DMS114 treated with DMSO at 0.1 percent for 48 hours (cell line): ENCODE measurements around the gene NXNL1.

ENCODE experiments used
- DNase-seq: peaks from one replicate; lab custom pipeline; 2025; ENCODE audit not compliant: unreplicated experiment; lab: John Stamatoyannopoulos, UW

Gene NXNL1

DNA sequence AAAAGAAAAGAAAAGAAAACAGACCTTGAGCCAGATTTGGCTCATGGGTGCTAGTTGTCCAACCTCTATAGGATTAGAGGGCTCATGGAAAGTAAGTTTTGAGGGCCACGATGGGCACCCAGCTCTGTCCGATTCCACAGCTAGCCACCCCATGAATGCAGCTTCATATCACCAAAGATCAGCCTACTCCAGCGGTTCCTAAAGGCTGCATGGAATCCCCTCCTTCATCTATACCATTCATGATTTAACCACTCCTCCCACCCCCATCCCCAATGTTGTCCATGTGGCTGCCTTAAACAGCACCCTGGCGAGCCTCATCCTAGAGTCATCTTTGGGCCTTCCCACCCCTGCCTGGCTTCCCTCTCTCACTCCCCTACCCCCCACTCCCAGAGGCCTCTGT lies 38.8 kb downstream of the NXNL1 start:
- no peak for DNase-seq

DNA sequence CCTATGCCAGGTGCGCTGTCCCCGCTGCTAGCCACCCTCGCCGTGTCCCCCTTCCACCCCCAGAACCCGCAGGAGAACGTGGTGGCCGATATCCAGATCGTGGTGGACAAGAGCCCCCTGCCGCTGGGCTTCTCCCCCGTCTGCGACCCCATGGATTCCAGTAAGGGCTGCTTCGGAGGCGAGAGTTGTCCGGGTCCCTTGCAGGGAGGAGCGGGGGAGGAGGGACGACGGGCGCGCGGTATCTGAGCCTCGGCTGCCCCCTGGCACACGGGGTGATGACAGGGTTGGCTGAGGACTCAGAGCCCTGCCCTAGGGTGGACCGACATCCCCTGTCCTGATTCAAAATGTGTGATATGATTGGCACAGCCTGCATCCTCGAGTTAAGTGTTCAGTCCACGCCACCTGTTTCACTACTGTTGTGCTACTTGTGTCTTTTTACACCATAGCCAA lies 40.2 kb downstream of the NXNL1 start:
- peak; percentile 32 for DNase-seq

- peak; percentile 99 for DNase-seq
Observed at GRCh38 chr19:17419621-17420474, 40.9 kb downstream of the NXNL1 start, which contains the start of gene MVB12A. Gene MVB12A (plus strand): TSS chr19:17420047. CDS start chr19:17420136, 89 bp downstream.

GRCh38 chr19:17419154-17419620 lies 41.5 kb downstream of the NXNL1 start:
- DNase-seq = no peak

- no peak for DNase-seq
Observed at GRCh38 chr19:17418710-17419109, 42.0 kb downstream of the NXNL1 start.

DNA sequence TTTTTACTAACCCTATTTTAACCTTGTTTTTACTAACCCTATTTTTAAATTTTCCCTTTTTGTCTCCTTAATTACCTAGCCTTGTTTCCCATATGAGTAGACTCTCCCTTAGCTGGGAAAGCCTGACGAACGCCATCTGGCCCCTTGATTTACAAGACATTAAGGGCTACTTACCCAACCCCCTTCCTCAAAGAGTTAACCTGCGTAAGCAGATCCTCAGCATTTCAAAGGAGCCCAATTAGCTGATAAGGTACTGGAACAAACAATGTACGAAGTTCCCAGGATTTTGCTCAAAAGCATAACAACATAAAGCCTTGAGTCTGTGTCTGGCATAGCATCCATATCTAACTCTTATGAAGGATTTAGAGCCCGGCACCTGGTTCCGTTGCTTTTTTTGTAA lies 45.6 kb downstream of the NXNL1 start:
- no peak for DNase-seq

- DNase-seq = no peak
Observed at GRCh38 chr19:17414097-17414496, 46.6 kb downstream of the NXNL1 start.

DNA sequence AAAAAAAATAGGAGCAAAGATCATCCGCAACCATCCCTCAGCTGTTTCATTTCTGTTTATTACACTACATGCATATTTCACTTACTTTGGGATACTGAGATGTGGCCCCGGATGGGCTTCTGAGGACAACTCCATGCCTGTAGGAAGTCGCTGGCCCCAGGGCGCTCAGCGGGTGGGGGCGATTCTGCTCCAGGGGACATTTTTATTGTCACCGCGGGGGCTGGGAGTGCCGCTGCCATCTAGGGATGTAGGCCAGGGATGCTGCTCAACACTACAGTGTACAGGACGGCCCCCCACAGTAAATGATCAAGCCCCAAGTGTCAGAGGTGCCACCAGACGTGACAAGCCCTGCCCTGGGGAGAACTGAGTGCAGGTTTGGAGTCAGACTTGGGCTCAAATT lies 48.9 kb downstream of the NXNL1 start:
- DNase-seq = no peak

DNA sequence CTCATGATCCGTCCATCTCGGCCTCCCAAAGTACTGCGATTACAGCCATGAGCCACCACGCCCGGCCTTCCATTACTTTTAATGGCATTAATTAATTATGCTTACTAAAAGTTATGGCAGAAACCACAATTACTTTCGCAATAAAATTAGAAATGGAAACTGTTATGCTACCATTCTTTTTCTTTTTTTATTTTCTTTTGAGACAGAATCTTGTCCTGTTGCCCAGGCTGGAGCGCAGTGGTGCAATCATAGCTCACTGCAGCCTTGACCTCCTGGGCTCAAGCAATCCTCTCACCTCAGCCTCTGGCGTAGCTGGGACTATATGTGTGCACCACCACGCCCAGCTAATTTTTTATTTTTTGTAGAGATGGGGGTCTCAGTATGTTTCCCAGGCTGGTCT lies 50.7 kb downstream of the NXNL1 start:
- DNase-seq = no peak

DNA sequence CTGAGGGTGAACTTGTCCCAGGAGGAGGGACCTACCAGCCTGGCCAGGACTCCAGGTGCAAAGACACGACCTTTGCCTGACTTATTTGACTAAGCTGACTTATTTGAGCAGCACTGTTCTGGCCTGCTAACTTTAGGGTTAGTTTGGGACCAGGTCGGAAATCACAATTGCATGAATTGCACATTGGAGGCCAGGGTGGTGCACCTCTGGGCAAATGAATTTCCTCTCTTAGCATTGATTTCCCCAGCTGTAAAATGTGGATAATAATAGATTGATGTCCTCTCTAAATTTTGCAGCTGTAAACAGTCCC lies 53.9 kb downstream of the NXNL1 start:
- DNase-seq = no peak

DNA sequence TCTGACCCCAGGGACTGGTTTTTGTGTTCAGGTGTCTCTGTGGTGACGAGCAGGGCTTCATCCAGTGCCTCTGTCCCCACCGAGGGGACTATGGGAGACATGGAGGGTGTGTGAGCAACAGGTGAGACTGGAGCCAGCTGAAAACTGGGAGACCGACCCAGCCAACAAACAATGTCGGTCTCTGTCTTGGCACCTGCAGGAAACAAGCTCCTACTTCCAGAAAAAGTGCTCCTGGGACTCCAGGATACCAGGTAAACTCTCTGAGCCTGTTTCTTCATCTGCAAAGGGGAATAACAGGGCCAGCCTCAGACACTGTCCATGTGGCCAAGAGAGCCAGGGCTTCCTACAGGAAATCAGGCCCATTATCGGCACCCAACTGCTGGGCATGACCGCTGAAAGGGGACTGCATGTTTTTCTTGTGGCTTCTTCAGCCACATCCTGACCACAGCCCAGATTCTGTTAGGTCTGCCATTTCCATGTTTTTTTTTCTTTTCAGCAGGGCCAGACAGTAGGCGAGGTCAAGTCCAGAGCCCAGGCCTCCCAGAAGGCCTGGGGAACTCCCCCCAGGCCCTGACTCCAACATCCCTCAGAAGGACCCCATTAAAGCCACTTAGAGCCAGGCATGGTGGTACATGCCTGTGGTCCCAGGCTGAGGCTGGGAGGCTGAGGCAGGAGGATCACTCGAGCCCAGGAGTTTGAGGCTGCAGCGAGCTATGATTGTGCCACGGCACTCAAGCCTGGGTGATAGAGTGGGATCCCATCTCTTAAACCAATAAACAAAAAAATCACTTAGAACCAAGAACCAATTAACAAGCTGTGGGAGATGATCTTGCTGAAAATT lies 54.5 kb downstream of the NXNL1 start:
- no peak for DNase-seq
